Epidermal melanocyte (primary cell): ENCODE results near the gene GOLPH3.
"Not testable (repeated sequence)": the region's sequence is repeated elsewhere in the genome, so short reads cannot be mapped to it uniquely, and the experiment has no call there.

Experiments
- DNase-seq: peaks from one replicate; pipeline ENCODE4 v3.0.0; 2011; ENCODE audit warnings: low spot score; ENCODE audit not compliant: insufficient read length

GOLPH3 gene

GRCh38 chr5:32099486-32100035, 74.6 kb downstream of the GOLPH3 start:
- no peak for DNase-seq

GRCh38 chr5:32098890-32099310, 75.2 kb downstream of the GOLPH3 start:
- DNase-seq, result no peak

- DNase-seq, result no peak
Observed at GRCh38 chr5:32098291-32098690, 75.8 kb downstream of the GOLPH3 start.

GRCh38 chr5:32096891-32097595, 77.1 kb downstream of the GOLPH3 start:
- DNase-seq, result no peak

GRCh38 chr5:32095261-32095671, 78.9 kb downstream of the GOLPH3 start:
- no peak for DNase-seq

- DNase-seq, result no peak
Observed at GRCh38 chr5:32094691-32095090, 79.4 kb downstream of the GOLPH3 start.

GRCh38 chr5:32092938-32093812, 80.9 kb downstream of the GOLPH3 start:
- peak; percentile 68 for DNase-seq

- DNase-seq, result no peak
Observed at GRCh38 chr5:32090755-32091128, 83.4 kb downstream of the GOLPH3 start.

- DNase-seq, result no peak
Observed at GRCh38 chr5:32090026-32090754, 83.9 kb downstream of the GOLPH3 start.

- DNase-seq, result no peak
Observed at GRCh38 chr5:32089146-32090000, 84.7 kb downstream of the GOLPH3 start.

GRCh38 chr5:32088214-32088613, 85.9 kb downstream of the GOLPH3 start:
- DNase-seq, result no peak

- DNase-seq, result no peak
Observed at GRCh38 chr5:32087086-32088082, 86.7 kb downstream of the GOLPH3 start.

GRCh38 chr5:32083981-32084430, 90.1 kb downstream of the GOLPH3 start:
- DNase-seq, result no peak

GRCh38 chr5:32082701-32083100, 91.4 kb downstream of the GOLPH3 start:
- no peak for DNase-seq

GRCh38 chr5:32080565-32080964, 93.6 kb downstream of the GOLPH3 start:
- not testable (repeated sequence) for DNase-seq

GRCh38 chr5:32078855-32079254, 95.3 kb downstream of the GOLPH3 start:
- not testable (repeated sequence) for DNase-seq

GRCh38 chr5:32076699-32077695, 97.1 kb downstream of the GOLPH3 start:
- no peak for DNase-seq
